H1 (cell line): ENCODE measurements around the gene MACROH2A1. TPM values are rescaled to one million over a fixed set of nuclear protein-coding genes. Genes with fewer than 3 reads are reported as not detected.

Experiments used
- BRCA1 ChIP-seq: IDR thresholded peaks from 2 replicates; pipeline ENCODE4 v1.6.1; 2012; ENCODE audit warnings: low read depth, low read length, improper control_type of control experiment
- NANOG ChIP-seq: IDR thresholded peaks from 2 replicates; pipeline ENCODE4 v1.6.1; 2011; ENCODE audit warnings: low read length, low read depth, mild to moderate bottlenecking, inconsistent platforms; ENCODE audit not compliant: insufficient read depth, poor library complexity, severe bottlenecking
- POU5F1 ChIP-seq: IDR thresholded peaks from 2 replicates; pipeline ENCODE4 v1.6.1; 2011; ENCODE audit warnings: low read depth, mild to moderate bottlenecking, low read length, moderate library complexity
- SIN3A ChIP-seq, 2 experiments: IDR thresholded peaks in 1 of 2; conservative IDR thresholded peaks in 1 of 2; 2 replicates each; pipeline ENCODE4 v1.6.1; 2011 to 2012; ENCODE audit warnings: low read length in 2 of 2, improper control_type of control experiment in 1 of 2, low read depth in 1 of 2, mild to moderate bottlenecking in 1 of 2
- USF2 ChIP-seq: IDR thresholded peaks from 2 replicates; pipeline ENCODE4 v1.6.1; 2011; ENCODE audit warnings: low read length, improper control_type of control experiment
- polyA plus RNA-seq, 7 experiments: library from polyadenylated mRNA; depleted of rRNA in 3 of 7; stranded (reverse) in 5 of 7; unstranded in 2 of 7; fragments of >200 nt in 5 of 7; fragments of 200-250 nt in 2 of 7; gene quantifications; 1 replicate in 5 of 7; 2 replicates in 1 of 7; 4 replicates in 1 of 7; pipeline versions ENCODE4 v1.2.1 to v1.2.3, GENCODE V29; 2011 to 2013; ENCODE audit warnings: missing spikeins in 2 of 7, mixed read lengths in 2 of 7
- total RNA-seq: library from RNA; stranded (reverse); fragmentation: NEBNext Ultra II Directional; extraction: Animal tissue kit (Norgen Biotek cat#: 25700); gene quantifications from 2 replicates; pipeline ENCODE4 v1.2.1, GENCODE V29; 2021

MACROH2A1 gene
- total and polyA plus RNA-seq, 2 of the 8 experiments (the other 6 are each of a cell fraction or from before 2014, with no cell fraction given): 60.0 to 92.3 TPM

- TF ChIP-seq USF2: no peak
- no peak for TF ChIP-seq BRCA1
- TF ChIP-seq NANOG: no peak
- TF ChIP-seq POU5F1: no peak
- no peak for TF ChIP-seq SIN3A (conservative IDR thresholded peaks at IDR 0.05 in 1 of 2, IDR thresholded peaks at IDR 0.05 in 1 of 2; ENCODE audit: low read depth in 1 of 2, low read length in 2 of 2)
Observed at GRCh38 chr5:135309391-135310327, 89.4 kb downstream of the MACROH2A1 start (continued).
